Skeletal muscle cell (primary cell): Measurements from ENCODE around the gene SMPD4.
"Not testable (repeated sequence)": the region's sequence is repeated elsewhere in the genome, so short reads cannot be mapped to it uniquely, and the experiment has no call there.

ENCODE experiments used
- DNase-seq: peaks from one replicate; pipeline ENCODE4 v3.0.0-alpha.2; 2010; ENCODE audit warnings: low read depth
- H3K4me3 ChIP-seq: 2 replicates; pipeline ENCODE4 v1.5.1; 2011; ENCODE audit warnings: low read depth, mild to moderate bottlenecking, control low read depth, low read length, moderate library complexity

Gene SMPD4

DNA sequence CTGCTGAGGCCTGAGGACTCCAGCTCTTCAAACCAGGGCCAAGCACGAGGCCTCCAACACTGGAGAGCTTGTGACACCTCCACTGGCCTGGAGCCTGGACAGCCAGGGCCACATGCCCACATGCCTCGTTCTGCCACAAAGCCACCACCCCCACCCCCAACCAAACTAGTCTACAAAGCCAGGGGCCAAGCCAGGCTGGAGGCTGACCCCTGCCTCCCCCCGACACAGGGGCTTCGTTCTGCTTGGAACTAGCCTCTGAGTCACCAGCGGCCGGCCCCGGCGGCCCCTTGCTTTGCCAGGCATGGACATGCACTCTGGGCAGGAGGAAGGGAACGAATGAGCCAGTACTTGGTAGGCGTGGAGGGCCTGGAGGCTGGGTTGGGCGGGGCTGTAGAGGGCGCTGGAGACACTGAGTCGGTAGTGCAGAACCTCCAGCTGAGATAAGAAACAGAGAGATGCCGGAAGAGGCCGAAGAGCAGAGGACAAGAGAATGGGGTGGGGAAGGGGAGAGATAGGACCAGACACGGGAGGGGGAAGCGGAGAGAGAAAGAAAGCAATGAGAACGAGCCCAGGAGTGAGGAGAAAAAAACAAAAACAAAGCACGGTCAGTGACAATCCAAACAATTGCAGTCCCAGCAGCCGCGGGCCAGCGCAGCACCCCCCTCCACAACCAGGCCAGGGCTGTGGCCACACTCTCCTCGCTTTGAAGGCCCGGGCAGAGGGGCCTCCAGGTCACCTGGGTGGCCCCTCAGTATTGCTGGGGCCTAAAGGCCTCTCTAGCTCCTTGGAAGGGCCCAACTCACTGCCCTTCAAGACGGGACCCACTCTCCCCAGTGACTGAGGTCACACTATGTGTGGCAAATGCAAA, 20.3 kb downstream of the SMPD4 start:
- DNase-seq, H3K4me3 ChIP-seq: not testable (repeated sequence)

DNA sequence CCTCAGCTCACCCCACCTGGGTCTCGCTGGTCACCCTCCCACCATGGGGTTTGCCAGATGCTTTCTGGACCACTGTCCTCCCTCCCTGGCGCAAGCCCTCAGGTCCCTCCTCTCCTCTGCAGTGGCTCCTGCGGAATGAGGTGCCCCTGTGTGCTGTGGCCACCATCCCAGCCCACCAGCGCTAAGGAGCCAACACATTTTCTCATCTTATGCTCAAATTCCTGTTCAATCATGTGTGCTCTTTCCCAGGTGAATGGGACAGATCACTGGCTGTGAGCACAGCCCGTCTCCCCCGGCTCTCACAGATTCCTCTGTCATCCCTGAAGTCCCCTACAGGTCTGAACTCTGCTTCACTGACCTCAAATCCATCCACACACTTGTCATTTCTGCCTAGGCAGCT, 21.3 kb downstream of the SMPD4 start:
- no peak for DNase-seq
- H3K4me3 ChIP-seq, result no peak overlapping the region

DNA sequence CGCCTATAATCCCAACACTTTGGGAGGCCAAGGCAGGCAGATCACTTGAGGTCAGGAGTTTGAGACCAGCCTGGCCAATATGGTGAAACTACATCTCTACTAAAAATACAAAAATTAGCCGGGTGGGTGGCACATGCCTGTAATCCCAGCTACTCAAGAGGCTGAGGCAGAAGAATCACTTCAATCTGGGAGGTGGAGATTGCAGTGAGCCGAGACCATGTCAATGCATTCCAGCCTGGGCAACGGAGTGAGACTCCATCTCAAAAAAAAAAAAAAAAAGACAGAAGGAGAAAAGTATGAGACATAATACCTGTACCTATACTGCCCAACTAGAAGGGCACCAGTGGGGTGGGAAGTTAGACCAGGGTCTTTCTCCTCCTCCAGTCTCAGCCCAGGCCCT, 22.0 kb downstream of the SMPD4 start:
- not testable (repeated sequence) for DNase-seq, H3K4me3 ChIP-seq

DNA sequence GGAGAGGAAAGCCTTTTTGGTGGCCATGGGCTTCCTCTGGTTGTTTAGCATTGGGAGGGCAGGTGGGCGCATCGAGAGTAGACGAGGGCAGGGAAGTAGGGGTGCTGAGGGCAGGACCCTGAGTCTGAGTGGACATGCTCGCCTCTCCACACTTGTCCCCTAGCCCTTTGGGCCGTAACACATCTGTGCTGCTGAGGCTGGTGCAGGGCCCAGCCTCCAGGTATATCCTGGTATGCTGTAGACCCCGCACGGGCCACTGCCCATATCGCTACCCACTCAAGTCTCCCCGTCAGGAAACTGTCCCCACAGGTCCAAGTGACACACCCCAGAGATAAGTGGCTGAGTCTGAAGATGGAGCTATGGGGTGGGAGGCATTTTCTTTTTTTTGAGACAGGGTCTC, 22.8 kb downstream of the SMPD4 start:
- no peak for DNase-seq
- H3K4me3 ChIP-seq, result no peak overlapping the region

DNA sequence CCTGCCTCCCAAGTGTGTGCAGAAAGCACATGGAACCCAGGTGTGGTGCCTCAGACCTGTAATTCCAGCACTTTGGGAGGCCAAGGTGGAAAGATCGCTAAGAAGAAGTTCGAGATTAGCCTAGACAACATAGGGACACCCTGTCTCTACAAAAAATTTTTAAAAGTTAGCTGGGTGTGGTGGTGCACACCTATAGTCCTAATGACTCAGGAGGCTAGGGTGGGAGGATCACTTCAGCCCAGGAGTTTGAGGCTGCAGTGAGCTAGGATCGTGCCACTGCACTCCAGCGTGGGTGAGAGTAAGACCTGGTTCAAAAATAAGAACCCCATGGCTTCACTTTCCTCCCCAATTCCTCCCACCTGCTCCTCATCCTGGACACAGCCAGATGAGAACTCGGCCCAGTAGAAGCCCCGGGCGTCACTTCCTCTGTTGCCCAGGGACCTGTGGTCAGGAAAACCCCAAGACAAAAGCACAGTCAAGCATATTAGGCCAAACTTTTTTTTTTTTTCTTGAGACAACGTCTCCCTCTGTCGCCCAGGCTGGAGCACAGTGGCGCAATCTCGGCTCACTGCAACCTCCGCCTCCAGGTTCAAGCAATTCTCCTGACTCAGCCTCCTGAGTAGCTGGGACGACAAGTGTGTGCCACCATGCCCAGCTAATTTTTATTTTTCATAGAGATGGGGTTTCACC, 23.4 kb downstream of the SMPD4 start:
- not testable (repeated sequence) for H3K4me3 ChIP-seq, DNase-seq

DNA sequence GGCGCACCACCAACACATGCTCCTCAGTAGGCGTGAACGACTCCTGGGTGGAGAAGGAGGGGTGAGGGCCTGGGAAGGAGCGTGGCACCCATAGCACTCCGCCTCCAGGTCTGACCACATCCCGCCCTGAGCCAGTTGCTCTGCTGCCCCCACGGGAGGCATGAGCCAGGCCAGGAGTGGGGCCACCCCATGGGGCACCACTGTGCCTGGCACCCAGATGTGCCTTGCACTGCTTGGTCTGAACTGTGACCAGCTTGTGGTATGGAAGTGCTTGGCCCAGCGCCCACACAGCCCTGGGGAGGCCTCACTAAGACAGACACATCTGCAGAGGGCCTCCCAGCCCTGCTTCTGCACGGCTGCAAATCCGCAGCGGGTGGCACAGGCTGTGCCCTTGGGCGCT, 24.0 kb downstream of the SMPD4 start:
- DNase-seq, H3K4me3 ChIP-seq: not testable (repeated sequence)

DNA sequence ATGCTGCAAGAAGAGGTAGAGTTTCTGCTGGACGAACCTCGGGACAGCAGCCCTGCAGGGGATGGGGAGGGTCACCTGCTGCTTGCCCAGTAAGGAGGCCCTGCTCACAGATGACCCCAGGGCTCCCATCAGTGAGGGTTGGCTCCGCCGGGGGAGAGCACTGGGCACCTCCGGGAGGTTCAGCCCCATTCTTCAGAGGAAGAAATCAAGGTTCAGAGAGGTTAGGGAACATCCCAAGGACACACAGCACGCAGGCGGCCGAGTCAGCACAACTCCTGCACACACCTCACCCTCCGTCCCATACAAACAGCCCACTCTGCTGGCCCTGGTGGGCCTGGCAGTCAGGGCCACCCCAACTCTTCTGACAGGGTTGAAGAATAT, 24.8 kb downstream of the SMPD4 start:
- DNase-seq, result no peak
- no peak overlapping the region for H3K4me3 ChIP-seq

DNA sequence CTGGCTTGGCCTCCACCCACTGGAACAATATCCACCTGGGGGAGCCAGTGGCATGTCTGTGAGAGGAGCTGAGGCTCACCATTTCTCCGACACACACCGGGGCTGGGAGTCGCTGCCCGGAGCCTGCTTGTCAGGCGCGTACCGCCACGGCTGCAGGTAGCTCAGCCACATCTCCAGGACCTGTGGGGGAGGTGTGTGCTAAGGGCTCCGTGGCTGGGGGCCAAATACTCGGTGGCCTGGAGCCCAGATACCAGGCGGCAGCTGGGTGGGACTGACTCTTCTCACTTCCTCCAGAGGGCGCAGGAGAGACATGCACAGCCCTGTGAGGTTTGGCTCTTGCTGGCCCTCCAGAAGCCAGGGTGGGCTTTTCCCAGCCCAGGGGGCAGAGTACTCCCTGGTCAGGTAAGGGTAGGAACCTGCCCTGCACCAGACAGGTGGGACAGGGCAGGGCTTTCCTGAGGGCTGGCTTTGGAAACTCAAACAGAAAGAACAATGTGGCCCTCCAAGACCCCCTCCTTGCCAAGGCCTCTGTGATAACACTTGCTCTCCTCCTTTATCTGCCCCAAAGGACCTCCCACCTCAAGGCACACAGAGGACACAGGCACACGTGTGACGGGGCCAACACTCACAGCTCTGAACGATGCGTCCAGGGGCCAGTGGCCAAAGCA, 25.3 kb downstream of the SMPD4 start:
- not testable (repeated sequence) for DNase-seq

DNA sequence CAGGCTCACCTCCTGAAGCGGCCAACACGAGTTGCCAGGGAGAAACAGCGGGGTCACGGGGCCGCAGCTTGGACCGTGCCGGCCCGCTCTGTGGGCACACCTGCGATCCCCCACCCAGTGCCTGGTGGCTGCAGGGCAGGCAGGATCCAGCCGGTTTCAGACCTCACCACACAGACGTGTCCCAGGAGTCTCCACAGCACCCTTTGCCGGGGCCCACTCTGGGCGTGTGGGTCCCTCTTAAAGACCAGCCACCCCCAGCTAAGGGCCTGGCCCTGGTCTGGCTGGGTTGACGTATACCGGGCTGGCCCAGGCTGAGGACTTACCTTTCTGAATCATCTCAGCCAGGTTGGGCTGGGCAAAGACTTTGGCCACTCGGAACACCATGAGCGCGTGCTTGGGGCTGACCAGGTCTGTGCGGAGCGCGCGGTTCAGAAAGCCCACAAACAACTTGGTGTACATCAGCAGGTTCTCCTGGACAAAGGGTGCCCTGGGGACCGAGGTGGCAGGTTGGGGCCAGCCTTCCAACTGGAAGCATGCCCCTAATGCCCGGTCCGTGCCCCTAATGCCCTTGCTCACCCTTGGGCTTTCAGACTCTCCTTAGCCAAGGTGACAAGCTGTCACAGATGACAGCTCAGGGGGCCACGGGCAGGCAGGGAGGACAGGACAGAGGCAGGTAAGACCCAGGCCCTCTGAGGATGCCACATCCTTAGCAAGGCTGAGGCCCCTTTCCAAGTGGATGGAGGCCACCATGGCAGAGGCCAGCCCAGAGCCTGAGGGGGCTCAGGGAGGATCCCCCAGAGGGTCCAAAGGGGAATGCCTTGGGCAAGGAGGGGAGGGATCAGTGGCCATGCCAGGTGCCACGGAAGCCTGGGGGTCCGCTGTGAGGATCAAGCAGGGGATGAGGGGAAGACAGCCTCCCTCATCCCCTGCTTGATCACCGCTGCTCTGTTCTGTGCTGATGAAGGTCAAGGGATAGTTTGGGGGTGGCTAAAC, 26.3 kb downstream of the SMPD4 start:
- no peak overlapping the region for H3K4me3 ChIP-seq
- no peak for DNase-seq

More for the DNA sequence above, 25.3 kb downstream of the SMPD4 start:
- not testable (repeated sequence) for H3K4me3 ChIP-seq

DNA sequence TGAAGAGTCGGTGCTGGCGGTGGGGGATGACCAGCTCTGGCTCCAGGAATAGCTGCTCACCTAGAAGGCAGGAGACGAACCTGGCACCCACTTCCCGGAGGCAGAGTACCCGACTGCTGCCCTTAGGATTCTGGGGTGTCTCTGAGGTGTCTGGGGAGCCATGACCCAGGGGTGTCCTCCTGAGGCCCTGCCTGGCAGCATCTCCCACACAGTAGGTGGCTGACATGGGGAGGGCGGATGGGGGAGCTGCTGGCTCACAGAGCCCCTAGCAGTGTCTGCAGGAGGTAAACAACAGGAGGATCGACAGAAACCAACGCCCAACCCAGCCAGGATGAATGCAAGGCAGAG, 27.0 kb downstream of the SMPD4 start:
- not testable (repeated sequence) for DNase-seq, H3K4me3 ChIP-seq

DNA sequence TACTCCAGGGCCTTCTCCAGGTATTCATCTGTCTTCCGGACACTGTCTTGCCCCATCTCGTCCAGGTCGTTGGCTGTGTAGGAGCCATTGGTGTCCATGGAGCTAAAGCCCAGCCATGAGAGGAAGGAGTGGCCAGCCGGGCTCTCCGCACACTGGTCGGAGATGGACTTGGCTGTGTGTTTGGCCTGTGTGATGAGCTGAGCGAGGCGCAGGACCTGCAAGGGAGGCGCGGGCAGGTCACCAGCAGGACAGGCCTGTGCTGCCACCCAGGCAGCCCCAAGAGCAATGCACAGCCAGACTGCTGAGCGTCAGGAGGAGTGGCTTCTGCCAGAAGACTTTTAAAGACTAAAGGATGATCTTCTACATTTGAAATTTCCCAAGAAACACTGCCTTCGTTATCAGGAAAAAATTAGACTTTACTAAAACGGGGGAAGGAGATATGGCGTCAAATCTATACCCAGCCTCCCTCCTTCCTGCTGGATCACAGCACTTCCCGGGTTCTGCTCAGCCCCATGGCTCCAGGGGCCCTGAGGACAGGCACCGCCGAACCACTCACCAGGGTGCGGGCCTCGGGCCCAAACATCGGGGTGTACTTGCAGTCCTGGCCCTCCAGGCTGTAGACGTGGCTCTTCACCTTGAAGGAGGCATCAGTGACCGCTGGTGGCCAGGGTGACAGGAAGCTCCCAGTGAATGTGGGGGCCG, 27.5 kb downstream of the SMPD4 start:
- DNase-seq, H3K4me3 ChIP-seq: not testable (repeated sequence)

DNA sequence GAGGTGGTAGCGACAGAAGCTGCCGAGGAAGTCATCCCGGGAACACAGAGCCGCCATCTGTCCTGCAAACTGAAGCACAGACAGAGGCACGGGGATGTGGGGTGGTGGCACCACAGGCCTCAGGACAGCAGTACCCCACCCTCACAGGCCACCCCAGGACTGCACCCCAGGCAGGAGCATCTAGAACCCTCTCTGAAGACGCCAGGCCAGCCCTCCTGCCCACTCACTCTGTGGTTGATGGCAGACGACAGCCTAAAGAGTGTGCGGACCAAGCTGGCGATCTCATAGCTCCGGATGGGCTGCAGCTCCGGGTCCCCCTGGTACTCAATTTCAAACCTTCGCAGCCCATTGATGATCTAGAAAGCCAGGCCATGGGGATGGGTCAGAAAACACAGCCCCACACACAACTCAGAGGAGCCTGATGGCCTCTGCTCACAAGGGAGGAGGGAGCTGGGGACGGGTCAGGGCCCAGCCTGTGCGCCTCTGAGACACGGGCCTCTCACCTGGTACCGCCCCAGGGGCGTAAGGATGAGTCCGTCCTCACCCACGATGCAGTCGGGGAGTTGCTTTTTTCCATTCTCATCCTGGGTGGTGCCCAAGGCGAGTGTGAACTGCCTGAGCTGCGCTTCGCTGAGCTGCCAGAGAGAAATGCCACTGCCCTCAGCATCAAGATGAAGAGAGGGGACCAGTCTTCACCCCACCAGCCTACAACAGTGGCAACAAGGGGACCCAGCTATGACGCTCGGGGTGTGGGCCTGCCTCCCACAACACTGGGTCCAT, 28.4 kb downstream of the SMPD4 start:
- no peak overlapping the region for H3K4me3 ChIP-seq
- no peak for DNase-seq

DNA sequence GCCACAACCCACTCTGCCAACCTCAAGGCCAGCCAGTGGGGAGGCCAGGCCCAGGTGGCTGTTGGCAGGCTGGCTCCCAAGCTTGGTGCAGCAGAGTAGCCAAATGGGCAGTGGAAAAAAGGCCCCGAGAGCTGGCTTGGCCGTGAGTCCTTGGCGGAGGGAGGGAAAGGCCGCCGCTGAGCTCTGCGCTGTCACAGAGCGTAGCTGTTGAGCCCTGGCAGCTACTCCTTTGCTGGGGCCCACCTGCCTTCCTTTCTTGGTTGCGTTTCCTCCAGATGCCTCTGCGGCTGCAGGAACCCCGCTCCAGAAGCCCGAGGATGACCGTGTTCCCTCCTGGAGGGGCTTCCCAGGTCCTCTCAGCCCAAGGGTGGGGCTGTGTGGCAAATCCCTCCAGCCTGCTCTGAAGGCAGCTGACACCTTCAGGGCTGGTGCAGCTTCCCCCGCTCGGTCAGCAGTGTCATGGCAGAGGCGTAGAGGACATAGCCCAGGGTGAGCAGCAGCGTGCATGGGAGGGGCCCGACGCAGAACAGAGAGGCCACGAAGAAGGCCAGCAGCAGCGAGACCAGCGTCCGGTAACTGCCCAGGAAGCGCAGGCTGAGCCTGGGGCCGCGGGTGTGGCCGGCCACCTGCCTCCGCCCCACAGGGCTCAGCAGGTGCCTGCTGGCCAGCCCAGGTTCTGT, 29.1 kb downstream of the SMPD4 start:
- not testable (repeated sequence) for DNase-seq, H3K4me3 ChIP-seq

DNA sequence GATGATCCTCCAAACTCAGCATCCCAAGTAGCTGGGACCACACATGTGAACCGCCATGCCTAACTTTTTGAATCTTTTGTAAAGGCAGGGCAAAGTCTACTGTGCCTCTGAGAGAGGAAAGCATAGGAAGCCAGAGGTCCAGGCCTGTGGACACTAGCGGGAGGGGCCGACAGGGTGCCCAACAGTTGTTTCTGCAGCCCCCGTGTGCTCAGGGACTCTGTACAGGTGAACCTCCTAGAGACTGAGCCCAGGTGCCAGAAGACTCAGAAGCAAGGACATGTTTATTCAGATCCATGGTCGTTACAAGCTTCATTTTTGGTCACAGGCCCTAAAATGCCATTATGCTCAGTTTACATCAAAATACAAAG, 30.3 kb downstream of the SMPD4 start:
- not testable (repeated sequence) for DNase-seq, H3K4me3 ChIP-seq

DNA sequence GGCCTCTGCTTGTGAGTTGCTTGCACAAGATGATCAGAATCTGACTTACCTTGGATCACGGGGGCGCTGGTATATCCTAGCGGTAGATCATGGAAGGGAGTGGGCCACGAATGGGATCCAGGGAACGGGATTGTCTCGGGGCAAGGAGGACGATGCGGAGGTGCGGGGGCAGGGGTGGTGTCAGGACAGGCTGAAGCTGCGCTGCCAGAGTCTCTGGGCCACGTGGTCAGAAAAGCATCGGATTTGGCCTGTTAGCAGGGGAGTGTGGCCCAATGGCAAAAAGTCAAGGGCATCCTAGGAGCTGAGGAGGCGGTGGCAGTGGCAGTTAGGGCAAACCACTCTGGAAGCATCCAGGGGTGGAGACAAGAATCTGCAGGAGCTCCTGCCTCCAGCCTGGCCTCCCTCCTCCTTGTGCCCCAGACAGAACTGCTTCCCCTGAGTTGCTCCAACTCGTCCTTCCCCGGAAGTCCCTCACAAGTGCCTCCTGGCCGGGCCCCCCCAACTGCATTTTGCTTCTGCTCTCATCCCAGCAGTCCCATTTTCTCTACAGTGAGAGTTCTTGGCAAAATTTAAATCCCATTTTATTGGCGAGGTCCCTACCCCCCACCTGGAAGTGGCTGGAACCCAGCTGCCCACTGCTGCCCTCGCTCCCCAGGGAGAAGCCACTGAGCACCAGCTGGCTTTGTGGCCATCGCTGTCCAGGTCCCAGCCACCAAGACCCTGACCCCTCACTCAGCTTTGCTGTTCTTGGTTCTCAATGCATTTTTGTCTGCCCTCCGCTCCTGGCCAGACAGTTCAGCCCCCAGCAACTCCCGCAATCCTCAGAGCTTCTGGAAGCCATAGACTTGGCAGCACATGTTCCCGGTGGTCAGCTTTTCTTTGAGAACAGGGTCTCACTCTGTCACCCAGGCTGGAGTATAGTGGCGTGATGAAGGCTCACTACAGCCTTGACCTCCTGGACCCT, 30.9 kb downstream of the SMPD4 start:
- H3K4me3 ChIP-seq, result no peak overlapping the region
- DNase-seq, result no peak

DNA sequence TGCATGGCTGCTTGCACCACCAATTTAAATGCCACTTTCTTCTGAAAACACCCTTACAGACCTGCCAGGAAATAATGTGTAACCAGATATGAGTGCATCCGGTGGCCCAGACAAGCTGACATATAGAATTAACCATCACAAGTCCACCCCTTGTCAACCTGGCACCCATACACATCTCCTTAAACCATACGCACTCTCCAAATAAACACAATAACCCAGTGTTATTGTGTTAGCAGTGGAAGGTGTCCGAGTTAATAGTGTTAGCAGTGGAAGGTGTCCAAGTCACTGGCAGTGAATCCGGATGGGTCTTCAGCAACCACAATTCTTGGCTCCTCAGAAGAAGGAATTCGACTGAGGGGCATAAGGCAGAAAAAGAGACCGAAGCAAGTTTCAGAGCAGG, 32.9 kb downstream of the SMPD4 start:
- not testable (repeated sequence) for DNase-seq

More for the DNA sequence above, 32.9 kb downstream of the SMPD4 start:
- H3K4me3 ChIP-seq, result not testable (repeated sequence)
